ENCODE results near the gene MCCD1.

- no peak for TF ChIP-seq CTCF (IDR thresholded peaks at IDR 0.05)
- no peak for TF ChIP-seq POLR2A (IDR thresholded peaks at IDR 0.05)
- TF ChIP-seq EP300 (IDR thresholded peaks at IDR 0.05): no peak
These were observed 7.0 kb downstream of the MCCD1 start for GRCh38 chr6:31535538-31536324.
